Ovary (tissue), 3 donors: ENCODE data around the gene MUC21.

Source experiments
- CTCF ChIP-seq, 3 donors: fragments of 450-650 bp in 2 of 3; fragments of 200-600 bp in 1 of 3; IDR thresholded peaks; one replicate each; pipeline versions ENCODE4 v1.5.1 to v1.8.0; 2016 to 2022; ENCODE audit warnings: antibody characterized with exemption in 3 of 3, mild to moderate bottlenecking in 1 of 3
- POLR2A ChIP-seq: fragments of 450-650 bp; IDR thresholded peaks from one replicate; pipeline ENCODE4 v1.6.1; 2017; ENCODE audit warnings: antibody characterized with exemption, mild to moderate bottlenecking, moderate library complexity
- donor health status: DM: no; HTN: no; CAD: no.

DNA sequence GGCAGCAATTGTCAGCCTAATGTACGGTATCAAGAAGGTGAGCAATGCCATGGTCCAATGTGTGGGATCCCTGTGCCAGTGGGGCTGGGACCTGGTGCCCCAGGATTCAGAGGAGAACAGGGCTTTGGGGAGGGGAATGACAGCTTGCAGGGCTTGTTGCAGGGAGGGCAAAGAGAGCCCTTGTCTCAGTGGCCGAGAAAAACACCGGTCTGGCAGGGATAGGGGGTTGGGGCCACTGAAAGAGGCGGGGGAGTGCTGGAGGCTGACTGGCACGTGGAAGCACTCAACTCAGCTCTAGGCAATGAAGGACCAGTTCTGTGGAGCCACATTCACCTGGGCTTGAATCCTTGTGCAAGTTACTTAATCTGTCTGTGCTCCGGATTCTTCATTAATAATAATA lies 46.3 kb upstream of the MUC21 start:
- no peak for TF ChIP-seq POLR2A
- no peak for TF ChIP-seq CTCF (IDR thresholded peaks at IDR 0.05)
